K562 treated with DMSO at 1 percent for 24 hours (cell line): Measurements from ENCODE around the gene OR1D2. TPM values are rescaled to one million over a fixed set of nuclear protein-coding genes. Genes with fewer than 3 reads are reported as not detected.

ENCODE experiments used
- total RNA-seq: library from RNA; unstranded; fragments of 300-600 nt; gene quantifications from 2 replicates; pipeline ENCODE4 v1.2.3, GENCODE V29; 2022; ENCODE audit warnings: low read depth; ENCODE audit not compliant: insufficient read depth

The OR1D2 gene
- not detected in 2 replicates for total RNA-seq

DNA sequence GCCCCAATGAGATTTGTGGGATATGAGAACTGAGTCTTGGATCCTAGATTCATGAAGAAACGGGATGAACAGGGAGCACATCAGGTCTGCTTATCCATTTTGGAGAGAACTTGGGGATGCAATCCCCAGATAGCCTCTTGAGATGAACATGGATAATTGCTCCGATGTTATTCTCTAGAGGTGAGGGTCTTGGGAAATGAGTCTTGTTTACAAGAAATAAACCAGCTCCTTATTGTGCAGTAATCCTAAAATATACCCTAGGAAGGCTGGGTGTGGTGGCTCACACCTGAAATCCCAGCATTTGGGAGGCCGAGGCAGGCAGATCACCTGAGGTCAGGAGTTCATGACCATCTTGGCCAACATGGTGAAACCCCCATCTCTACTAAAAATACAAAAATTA is at the start of gene OR1D2:
OR1D2 (minus strand) TSS at position 101 of the 400 bp plus-strand sequence. CDS start 11,426 bp downstream, outside the sequence.

GRCh38 chr17:3127451-3127850 is 23.2 kb upstream of the OR1D2 start, which contains the start of gene OR1G1:
Gene OR1G1, minus strand, starts transcription at chr17:3127551. Its CDS starts 0 bp downstream, at chr17:3127551.

DNA sequence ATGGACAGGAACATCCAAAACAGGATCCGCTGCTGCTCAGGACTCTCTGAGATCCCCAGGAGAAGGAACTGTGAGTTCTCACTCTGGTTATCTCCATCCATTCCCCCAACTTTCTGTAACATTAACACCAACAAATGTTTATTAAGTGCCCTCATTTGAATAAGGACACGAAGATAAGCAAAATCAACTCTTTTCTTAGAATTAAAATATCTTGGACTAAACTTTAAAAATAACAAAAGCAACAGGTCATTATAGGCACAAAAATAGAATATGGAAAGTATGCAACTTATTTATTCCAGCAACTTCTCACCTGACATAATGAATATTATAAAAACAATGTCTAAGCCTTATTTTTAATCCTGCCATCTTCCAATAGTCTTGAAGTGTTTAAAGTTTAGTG is 40.7 kb downstream of the OR1D2 start, which contains the start of gene OR1D5:
OR1D5 (minus strand) TSS at position 101 of the 400 bp plus-strand sequence; CDS start at position 101, 0 bp downstream.

Other genes with a start within 250 kb of the OR1D2 start
- not detected in 2 replicates for gene OR1D5, start 40.8 kb downstream of the OR1D2 start, total RNA-seq
- not detected in 2 replicates for gene OR1G1, start 23.1 kb upstream of the OR1D2 start, total RNA-seq
- not detected in 2 replicates for gene OR1A2, start 93.1 kb upstream of the OR1D2 start, total RNA-seq
- gene OR1A1, start 103.2 kb upstream of the OR1D2 start, total RNA-seq: not detected in 2 replicates
- gene OR3A1, start 193.9 kb upstream of the OR1D2 start, total RNA-seq: not detected in 2 replicates